GM21737 (cell line): Measurements from ENCODE around the gene CEACAM1.
"Not testable (repeated sequence)": the region's sequence is repeated elsewhere in the genome, so short reads cannot be mapped to it uniquely, and the experiment has no call there.

ENCODE experiments used
- ATAC-seq: cut with Tn5 transposase; IDR thresholded peaks from one replicate; pipeline ENCODE4 v1.9.1; 2021; ENCODE audit warnings: mild to moderate bottlenecking, moderate library complexity; ENCODE audit not compliant: unreplicated experiment

The CEACAM1 gene

DNA sequence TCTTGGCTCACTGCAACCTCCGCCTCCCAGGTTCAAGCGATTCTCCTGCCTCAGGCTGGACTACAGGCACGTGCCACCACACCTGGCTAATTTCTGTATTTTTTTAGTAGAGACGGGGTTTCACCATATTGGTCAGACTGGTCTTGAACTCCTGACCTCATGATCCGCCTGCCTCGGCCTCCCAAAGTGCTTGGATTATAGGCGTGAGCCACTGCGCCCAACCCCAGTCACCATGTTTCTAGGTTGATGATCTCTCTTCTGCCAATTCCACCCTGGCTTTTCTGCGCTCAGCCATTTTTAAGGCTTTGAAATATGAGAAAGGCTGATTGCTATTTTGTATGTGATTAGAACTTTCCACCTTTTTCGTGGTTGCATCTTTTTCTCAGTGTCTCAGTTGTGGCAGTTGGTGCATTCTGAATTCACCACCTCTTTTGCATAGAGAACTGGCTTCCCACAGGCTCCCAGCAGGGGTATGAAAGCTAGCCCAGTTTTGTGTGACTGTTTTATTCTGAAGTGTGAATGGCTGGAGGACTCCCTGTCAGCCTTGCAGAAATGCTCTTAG, 15.5 kb downstream of the CEACAM1 start:
- no peak for ATAC-seq

DNA sequence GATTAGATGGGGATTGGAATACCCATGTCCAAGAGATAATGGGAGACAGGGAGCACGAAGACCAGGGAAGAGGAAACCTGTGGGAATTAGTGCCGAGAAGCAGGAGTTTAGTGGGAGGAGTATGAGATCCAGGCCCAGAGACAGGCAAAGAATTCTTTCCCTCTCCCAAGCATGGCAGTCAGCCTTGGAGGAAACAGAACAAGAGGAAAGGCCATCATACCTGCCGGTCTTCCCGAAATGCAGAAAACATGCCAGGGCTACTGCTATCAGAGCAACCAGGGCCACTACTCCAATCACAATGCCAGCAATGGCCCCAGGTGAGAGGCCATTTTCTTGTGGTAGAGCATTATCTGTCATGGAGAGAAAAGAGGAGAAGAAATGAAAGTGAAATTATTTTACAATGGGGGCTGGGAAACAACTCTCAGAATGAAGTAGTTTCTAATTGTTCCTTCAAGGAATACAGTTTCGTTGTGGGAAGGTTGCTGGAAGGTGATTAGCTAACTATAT, 16.1 kb downstream of the CEACAM1 start:
- ATAC-seq: no peak

DNA sequence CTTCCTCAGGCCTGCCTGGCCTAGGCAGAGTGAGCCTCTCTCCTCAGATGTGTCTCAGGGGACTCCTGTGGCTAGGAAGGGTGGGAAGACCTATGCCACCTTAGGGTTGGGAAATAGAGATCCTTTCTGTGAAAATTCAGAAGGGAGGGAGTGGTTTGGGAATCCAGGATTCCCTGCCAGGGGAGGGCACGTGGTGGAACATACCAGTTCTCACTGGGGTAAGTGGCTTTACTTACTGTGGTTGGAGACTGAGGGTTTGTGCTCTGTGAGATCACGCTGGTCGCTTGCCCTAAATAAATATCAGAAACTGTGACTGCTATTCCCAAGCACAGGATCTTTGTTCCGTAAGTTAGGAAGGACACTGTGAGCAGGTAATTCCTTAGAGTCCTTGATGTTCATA, 16.9 kb downstream of the CEACAM1 start:
- no peak for ATAC-seq

DNA sequence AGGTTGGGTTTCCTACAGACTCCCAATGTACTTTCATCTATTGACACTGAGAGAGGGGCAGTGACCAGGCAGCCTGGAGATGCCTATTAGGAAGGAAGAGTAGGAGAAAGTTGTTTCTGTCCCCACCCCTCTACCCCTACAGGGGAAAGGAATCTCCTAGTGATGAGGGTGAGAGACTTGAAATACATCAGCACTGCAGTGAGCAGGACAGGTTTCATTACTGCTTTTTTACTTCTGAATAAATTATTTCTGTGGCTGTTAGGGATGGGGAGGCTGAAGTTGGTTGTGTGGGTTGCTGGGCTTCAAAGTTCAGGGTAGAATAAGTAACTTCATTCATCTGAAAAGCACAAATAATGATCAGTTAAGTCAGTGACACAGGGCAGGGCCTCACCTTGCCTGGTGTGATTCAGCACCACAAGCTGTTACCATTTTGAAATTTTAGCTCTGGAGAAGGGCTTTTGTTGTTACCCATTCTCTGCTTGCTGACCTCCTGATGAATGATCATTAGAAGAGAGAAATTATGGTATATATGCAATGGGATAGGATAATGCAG, 19.3 kb downstream of the CEACAM1 start:
- no peak for ATAC-seq

DNA sequence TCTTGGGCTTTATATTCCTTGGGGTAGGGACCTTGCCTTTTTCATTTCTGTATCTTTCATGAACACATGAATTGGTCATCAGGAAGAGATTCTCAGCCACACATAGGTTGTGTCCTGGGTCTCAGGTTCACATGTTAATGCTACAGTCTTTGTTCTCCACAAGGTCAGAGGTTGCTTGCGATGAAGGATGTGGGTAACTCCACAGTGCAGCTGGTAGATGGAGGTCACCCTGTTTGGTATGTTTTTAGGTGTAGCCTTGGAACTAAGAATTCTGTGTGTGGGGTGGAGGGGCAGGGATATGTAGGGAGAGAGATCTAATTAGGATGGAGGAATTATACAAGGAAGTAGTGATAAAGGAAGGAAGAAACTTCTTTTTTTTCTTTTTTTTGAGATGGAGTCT, 23.2 kb downstream of the CEACAM1 start:
- ATAC-seq: no peak

DNA sequence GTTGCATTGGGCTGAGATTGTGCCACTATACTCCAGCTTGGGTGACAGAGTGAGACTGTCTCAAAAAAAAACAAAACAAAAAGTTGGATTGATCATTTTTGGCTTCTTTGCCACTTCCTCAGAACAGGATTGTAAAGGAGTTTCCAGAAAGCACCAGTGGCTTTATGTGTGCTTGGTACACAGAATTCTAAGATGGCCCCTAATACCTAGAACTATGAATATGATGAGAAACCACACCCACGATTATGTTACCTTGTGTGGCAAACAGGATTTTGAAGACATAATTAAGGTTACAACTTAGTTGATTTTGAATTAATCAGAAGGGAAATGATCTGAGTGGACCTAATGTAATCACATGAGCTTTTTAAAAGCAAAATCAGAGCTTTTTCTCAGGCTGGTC, 26.5 kb downstream of the CEACAM1 start:
- no peak for ATAC-seq

DNA sequence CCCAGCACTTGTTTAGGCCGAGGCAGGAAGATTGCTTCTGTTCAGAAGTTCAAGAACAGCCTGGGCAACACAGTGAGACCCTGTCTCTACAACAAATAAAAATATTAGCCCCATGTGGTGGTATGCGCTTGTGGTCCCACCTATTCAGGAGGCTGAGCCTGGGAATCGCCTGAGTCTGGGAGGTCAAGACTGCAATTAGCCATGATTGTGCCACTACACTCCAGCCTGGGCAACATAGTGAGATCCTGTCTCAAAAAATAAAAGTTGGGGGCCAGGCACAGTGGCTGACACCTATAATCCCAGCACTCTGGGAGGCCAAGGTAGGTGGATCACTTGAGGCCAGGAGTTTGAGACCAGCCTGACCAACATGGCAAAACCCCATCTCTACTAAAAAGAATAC, 27.0 kb downstream of the CEACAM1 start:
- ATAC-seq: not testable (repeated sequence)

DNA sequence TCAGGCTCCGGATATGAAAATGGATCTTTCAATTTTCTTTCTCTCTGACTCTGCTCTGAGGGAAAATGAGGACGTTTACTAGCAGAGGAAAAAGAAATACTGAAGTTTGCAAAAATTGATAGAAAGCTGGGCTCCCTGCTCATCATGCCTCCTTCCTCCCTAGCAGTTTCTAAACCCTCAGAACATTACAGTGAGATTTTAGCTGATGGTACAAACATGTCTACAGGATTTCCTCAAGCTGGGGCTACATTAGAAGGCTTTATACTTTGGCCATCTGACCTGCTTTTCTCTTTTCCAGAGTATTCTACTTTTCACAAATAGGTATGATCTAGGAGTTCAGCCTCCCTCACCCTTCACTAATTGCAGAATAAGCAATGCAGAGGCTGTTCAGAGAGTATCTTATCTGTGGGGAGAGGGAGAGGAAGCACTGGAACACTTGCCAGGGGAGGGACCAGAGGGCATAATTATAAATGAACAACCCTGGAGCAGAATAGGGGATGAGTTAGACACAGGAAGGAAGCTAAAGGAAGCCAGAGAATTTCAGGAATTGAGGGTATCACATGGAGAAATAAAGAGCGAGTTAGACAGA, 30.0 kb downstream of the CEACAM1 start:
- ATAC-seq: no peak

DNA sequence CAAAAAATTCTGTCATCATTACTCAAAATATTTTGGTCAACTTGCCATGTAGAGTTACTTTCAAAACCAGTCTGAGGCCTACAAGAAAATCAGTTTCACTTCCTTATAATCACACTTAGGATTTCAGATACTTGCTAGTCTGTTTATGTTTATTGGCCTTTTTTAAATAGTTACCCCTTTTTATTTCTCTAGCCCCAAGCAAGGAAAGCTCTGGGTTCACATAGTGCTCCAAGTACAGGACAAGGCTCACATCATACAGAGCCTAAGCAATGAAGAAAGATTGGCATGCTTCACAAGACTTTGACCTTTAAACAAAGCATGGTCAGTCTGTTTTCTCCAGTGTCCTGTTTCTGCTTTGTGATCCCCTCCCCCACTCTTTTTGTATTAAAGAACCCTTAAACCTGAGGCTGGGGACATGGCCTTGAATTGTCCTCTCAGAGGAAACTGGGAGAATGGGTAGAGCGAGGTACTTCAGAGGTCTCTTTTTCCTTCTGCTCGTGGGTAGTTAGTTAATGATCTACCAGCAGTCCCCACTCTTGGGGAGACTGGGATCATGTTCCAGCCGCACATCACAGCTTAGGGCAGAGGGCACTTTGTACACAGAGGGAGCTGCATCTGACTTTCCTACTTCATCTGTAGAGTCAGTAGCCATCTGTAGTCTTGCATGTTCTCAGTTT, 30.7 kb downstream of the CEACAM1 start:
- ATAC-seq: no peak

DNA sequence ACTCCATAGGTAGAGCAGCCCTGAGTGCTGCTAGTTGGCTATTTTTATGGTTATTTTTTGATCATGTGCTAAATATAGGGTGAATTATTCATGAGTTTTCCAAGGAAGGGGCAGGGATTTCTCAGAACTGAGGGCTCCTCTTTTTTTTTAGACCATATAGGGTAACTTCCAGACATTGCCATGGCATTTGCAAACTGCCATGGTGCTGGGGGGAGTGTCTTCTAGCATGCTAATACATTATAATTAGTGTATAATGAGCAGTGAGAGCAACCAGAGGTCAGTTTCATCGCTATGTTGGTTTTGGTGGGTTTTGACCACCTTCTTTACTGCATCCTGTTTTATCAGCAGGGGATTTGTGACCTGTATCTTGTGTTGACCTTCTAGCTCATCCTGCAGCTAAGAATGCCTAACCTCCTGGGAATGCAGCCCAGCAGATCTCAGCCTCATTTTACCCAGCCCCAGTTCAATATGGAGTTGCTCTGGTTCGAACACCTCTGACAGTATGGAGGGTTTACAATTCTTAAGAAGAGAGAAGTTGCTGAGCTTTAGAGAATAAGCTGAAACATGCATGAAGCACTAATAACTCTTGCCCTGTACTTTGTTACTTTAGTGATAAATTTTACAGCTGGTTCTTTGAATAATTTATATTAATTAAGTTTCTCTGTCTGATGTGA, 31.7 kb downstream of the CEACAM1 start:
- ATAC-seq: no peak

DNA sequence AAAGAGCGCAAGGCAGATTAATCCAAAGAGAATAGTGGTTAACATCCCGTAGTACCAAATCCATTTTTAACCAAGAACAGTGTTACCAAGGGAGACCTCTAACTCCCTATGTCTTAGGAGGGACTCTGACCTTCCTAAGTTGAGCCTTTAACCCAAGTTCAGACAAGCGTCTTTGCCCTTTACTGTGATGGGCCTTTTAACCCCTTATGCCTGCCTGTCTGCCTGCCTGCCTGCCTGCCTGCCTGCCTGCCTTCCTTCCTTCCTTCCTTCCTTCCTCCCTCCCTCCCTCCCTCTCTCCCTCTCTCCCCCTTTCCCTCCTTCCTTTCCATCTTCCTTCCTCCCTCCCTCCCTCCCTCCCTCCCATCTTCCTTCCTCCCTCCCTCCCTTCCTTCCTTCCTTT, 32.6 kb downstream of the CEACAM1 start:
- ATAC-seq: no peak

DNA sequence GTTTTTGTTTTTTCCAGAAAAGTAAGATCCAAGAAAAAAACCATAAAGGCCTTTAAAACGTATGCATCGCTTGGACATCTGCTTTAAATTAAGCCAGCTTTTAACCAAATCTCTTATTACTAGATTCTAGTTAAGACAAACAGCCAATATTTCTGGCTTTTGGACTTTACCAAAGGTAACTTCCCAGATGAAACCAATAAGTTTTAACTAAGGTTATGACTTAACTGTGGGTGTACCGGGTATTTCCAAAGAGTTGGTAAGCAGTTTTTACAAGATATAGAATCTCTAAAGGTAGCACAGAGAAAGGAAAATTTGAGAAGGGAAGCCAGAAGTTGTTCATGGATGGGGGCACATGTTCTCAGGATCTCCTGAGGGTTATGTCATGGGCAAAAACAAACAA, 34.0 kb downstream of the CEACAM1 start:
- no peak for ATAC-seq

DNA sequence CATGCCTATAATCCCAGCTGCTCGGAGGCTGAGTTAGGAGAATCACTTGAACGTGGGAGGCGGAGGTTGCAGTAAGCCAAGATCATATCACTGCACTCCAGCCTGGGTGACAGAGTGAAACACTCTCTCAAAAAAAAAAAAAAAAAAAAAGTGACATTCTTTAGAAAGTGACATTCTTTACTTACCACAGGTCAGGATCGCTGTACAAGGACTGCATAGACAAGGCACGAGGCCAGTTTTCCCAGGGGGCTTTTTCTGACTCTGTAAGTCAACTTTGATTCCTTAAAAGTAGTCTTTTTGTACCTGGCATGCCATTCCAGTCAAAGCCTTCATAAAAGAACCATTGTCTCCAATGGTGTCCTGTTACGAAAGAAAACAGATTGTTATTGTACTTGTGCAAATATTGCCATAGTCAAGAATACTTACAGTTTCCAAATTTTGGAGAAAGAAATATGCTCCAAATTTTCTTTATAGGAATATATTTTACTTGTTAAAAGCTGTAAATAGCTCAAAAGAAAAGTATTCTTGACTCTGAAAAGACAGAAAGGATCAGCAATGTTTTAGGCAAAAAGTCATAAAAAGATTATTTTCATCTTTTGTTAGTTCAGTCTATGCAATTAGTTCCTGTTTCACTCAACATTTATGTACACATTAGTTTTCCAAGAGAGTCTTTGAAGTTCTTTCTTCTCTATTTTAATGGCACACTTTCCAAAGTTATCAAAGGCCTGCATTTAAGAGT, 39.3 kb downstream of the CEACAM1 start:
- no peak for ATAC-seq

DNA sequence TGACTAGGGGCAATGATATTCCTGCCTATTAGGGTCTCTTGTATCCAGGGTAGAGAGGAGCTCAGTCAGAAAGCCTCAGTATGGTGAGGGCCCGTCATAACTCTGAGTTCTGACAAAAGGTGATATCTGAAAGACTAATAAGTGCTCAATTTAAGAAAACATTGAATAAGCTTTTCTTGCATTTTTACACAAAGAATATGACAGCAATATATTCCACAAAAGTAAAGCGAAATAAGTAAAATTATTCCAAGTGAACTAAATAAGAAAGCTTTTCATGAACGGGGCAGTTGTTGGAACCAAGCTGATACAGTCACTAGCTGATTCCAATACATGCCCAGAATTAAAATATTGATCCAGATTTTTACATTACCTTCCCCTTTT, 40.5 kb downstream of the CEACAM1 start:
- no peak for ATAC-seq

DNA sequence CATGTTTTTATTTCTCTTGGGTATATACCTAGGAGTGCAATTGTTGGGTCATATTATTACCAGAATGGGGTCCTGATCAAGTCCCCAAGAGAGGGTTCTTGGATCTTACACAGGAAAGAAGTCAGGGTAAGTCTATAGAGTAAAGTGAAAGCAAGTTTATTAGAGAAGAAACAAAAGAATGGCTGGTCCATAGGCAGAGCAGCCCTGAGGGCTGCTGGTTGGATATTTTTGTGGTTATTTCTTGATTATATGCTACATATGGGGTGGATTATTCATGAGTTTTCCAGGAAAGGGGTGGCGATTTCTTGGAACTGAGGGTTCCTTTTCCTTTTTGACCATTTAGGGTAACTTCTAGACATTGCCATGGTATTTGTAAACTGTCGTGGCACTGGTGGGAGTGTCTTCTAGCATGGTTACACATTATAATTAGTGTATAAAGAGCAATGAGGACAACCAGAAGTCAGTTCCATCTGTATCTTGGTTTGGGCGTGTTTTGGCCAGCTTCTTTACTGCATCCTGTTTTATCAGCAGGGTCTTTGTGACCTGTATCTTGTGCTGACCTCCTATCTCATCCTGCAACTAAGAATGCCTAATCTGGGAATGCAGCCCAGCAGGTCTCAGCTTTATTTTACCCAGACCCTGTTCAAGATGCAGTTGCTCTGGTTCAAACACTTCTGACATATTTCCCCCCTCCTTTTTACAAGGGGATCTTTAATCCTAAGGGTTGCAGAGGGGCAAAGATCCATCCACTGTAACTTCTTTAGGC, 41.1 kb downstream of the CEACAM1 start:
- ATAC-seq: no peak

DNA sequence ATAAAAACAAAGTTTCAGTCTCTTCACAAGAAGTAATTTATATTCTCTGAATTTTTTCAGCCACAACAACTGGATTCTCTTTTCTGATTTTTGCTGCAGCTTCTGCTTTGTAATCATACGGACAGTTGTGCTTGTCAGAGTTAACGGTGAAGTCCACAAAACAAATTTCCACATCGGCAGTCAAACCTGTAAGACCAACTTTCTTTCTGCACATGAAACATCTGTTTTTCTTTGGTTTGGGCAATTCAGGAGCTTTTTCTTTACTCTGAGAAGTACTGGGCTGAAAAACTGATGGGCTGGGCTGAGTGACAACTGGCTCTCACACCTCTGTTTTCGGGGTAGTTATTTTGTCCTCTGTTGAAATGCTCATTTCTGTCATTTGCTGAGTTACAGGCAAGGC, 43.2 kb downstream of the CEACAM1 start:
- not testable (repeated sequence) for ATAC-seq

DNA sequence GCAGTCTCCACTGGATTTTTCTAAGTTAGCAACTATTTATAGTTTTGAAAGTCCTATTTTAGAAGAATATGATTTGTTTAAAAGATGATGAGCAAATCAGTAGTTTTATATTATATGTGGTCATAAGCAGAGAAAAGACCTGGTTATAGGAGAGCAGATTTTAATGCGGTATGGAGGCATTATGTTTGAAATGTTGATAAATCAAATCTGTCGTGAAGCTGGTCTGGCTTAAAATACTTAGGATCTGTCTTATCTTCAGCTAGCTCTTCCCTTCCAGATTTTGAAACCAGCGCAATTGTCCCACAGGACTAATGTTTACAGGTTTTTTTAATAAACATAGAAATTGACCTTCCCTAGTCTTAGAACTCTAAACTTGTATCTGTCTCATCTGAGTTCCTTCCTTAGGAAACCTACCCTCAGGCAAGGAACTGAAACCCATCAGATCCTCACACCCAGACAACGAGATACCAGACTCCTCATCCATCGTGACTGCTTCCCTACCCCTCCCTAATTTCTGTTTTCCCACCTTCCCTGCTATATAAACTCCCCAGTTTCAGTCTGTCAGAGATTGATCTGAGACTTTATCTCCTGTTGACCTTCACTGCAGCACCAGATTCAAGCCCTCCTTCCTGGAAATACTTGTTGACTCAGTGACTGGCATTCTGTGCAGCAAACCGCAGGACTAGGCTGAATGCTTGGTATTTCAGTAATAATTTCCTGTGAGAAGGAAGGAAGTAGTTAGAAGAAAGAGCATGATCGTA, 47.8 kb downstream of the CEACAM1 start:
- ATAC-seq: no peak

DNA sequence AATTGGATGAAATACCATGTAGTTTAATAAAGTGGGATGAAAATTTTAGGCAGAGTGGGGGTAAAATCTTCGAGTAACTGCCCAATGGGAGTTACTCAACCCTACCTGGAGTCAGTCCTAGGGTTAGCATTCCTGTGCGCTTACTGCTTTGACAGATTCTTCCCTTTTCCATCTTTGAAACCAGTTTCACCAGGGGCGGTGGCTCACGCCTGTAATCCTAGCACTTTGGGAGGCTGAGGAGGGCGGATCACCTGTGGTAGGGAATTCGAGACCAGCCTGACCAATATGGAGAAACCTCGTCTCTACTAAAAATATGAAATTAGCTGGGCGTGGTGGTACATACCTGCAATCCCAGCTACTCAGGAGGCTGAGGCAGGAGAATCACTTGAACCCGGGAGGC, 48.5 kb downstream of the CEACAM1 start:
- ATAC-seq: no peak

DNA sequence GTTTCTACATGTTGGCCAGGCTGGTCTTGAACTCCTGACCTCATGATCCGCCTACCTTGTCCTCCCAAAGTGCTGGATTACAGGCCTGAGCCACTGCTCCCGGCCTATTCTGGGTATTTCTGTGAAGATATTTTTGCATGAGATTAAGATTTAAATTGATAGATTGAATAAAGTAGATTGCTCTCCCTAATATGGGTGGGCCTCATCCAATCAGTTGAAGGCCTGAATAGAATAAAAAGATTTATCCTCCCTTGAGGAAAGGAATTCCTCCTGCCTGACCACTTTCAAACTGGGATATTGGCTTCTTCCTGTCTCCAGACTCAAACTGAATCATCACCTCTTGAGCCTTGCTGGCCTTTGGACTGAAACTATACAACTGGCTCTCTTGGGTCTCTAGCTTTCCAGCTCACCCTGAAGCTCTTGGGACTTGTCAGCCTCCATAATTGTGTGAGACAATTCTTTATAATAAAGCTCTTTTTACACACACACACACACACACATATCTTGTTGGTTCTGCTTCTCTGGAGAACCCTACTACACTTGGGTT, 49.4 kb downstream of the CEACAM1 start:
- no peak for ATAC-seq
